ENCODE results near the gene GPR176. TPM values are rescaled to one million over a fixed set of nuclear protein-coding genes. Genes with fewer than 3 reads are reported as not detected.
"Not testable (repeated sequence)": the region's sequence is repeated elsewhere in the genome, so short reads cannot be mapped to it uniquely, and the experiment has no call there.

GPR176 gene
- total RNA-seq, 2 experiments from 2014 or later = 0.09 to 0.14 TPM

DNA sequence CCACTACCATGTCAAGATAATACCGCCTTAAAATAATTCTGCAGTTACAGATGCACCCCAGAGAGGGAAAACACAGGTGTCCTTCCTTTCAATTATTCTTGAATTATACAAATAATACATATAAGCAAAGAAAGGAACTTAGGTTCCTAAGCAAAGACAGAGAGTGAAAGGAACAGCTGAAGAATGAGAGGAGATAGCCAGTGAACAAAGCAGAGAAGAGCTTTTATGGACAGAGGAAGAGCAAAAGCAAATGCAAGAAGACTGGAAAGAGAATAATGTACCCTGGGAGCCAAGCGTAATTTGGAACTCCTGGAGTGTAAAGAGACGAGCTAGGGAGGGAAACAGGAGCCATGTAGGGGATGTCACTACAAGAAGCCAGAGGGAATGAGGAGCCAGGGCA lies 21.7 kb downstream of the GPR176 start:
- no peaks in the 10 kb centered on the region for H3K4me1 Mint-ChIP-seq
- H3K27me3 Mint-ChIP-seq = peaks cover 38% of the 10 kb centered on the region
- H3K27ac Mint-ChIP-seq = no peak overlapping the region
- DNase-seq (no peak), ATAC-seq (ENCODE audit: low read depth) (no peak)
- H3K4me3 Mint-ChIP-seq = no peak overlapping the region
- H3K9me3 Mint-ChIP-seq = no peaks in the 10 kb centered on the region
- POLR2A ChIA-PET = no interaction called here
- no peaks in the 10 kb centered on the region for H3K36me3 Mint-ChIP-seq

DNA sequence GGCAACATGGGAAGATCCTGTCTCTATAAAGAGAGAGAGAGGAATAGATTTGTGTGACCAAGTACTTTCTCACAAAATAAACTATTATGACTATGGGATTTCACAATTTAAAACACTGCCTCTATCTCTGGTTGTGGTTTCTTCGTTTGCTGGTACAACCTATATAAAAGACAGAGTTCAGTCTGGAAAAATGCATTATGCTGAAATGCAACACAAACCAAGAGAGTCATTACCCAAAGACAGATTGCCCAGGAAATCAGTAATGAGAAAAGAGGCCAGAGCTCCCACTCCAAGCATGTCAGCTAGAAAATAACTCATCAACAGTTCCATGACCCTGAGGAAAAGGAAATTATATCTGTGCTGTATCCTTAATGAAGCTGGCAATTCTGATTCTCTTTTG lies 23.2 kb downstream of the GPR176 start:
- POLR2A ChIA-PET = no interaction called here
- DNase-seq (no peak), ATAC-seq (ENCODE audit: low read depth) (no peak)
- Mint-ChIP-seq H3K27ac (no peak overlapping the region), H3K27me3 (peaks cover 40% of the 10 kb centered on the region), H3K4me1 (no peaks in the 10 kb centered on the region), H3K4me3 (no peak overlapping the region), H3K9me3 (no peaks in the 10 kb centered on the region), H3K36me3 (no peaks in the 10 kb centered on the region)

DNA sequence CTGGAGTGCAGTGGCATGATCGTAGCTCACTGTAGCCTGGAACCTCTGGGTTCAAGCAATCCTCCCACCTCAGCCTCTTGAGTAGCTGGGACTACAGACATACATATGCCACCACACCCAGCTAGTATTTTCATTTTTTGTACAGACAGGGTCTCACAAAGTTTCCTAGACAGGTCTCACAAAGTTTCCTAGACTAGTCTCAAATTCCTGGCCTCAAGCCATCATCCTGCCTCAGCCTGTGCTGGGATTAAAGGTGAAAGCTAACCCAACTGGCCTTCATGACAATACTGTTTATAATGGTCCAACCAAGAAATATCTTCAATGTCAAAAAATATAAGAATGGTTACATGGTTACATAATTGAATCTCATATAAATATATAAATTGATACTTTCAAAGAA lies 24.0 kb downstream of the GPR176 start:
- Mint-ChIP-seq H3K9me3 (no peaks in the 10 kb centered on the region), H3K4me1 (no peaks in the 10 kb centered on the region), H3K36me3 (no peaks in the 10 kb centered on the region), H3K27ac (no peak overlapping the region), H3K27me3 (peaks cover 36% of the 10 kb centered on the region), H3K4me3 (no peak overlapping the region)
- POLR2A ChIA-PET = no interaction called here
- DNase-seq (no peak), ATAC-seq (ENCODE audit: low read depth) (no peak)

DNA sequence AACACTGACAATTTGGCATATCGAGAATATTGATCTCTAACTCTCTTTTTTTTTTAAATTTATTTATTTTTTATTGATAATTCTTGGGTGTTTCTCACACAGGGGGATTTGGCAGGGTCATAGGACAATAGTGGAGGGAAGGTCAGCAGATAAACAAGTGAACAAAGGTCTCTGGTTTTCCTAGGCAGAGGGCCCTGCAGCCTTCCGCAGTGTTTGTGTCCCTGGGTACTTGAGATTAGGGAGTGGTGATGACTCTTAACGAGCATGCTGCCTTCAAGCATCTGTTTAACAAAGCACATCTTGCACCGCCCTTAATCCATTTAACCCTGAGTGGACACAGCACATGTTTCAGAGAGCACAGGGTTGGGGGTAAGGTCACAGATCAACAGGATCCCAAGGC lies 27.0 kb downstream of the GPR176 start:
- H3K4me1 Mint-ChIP-seq; H3K27ac Mint-ChIP-seq; POLR2A ChIA-PET; H3K27me3 Mint-ChIP-seq; H3K9me3 Mint-ChIP-seq; DNase-seq; ATAC-seq (ENCODE audit: low read depth); H3K4me3 Mint-ChIP-seq; H3K36me3 Mint-ChIP-seq: not testable (repeated sequence)

DNA sequence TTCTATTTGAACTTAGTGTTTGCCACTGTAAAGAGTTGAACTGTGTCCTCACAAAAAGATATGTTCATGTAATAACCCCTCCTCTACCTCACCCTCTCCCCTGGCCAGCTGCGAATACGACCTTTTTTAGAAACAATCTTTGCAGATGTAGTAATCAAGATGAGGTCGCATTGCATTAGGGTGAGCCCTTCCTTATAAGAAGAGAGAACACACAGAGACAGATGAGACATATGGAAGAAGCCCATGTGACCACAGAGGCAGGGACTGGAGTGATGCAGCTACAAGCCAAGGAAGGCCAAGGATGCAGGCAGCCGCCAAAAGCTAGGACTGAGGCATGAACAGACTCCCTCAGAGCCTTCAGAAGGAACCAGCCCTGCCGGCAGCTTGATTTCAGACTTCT lies 27.6 kb downstream of the GPR176 start:
- H3K9me3 Mint-ChIP-seq = no peaks in the 10 kb centered on the region
- H3K27me3 Mint-ChIP-seq = peaks cover 6% of the 10 kb centered on the region
- POLR2A ChIA-PET = interaction anchor here (0.6 kb wide), 1 partner anchor 622 kb away, joined by 3 read pairs; no protein-coding TSS in a partner anchor
- H3K36me3 Mint-ChIP-seq = no peaks in the 10 kb centered on the region
- ATAC-seq (ENCODE audit: low read depth) = no peak
- no peak overlapping the region for H3K27ac Mint-ChIP-seq
- H3K4me1 Mint-ChIP-seq = no peaks in the 10 kb centered on the region
- no peak for DNase-seq
- no peak overlapping the region for H3K4me3 Mint-ChIP-seq

DNA sequence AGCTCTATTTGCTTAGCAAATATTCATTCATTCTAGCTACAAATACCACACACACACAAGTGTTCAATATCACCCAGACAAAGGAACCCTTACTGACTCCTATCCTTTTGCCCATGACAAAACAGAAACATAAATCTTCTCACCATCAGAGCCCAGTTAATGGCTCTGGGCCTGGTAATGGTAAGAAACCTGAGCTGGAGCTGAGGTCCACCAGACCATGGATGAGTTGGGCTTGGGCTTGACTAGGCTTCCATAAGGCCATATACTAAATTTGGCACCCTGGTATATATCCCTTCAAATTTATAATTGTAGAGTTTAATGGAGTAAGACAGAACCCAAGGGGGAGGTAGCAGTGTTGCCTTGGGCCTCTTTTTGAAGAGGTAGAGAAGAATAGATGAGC lies 29.4 kb downstream of the GPR176 start:
- H3K4me1 Mint-ChIP-seq = no peaks in the 10 kb centered on the region
- ATAC-seq (ENCODE audit: low read depth) (no peak), DNase-seq (no peak)
- POLR2A ChIA-PET = no interaction called here
- H3K27me3 Mint-ChIP-seq = peaks cover 10% of the 10 kb centered on the region
- H3K9me3 Mint-ChIP-seq = no peaks in the 10 kb centered on the region
- H3K27ac Mint-ChIP-seq = no peak overlapping the region
- H3K4me3 Mint-ChIP-seq = no peak overlapping the region
- no peaks in the 10 kb centered on the region for H3K36me3 Mint-ChIP-seq

DNA sequence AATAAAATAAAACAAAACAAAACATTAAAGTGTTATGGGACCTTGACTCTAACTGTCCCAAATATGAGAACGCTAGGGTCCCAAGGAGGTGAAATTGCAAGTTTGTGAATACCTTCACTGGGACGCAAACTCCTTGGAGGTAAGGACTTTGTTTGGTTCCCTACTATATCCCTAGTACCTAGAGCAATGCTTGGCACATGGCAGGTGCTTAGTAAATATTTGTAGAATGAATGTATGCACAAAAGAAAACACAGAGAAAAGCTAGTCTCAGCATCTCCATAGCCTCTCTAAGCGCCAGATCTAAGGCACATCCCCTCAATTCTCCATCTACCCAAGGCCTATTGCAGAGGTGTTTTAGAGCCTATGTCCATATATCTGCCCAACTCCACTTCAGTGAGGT lies 30.5 kb downstream of the GPR176 start:
- no peak overlapping the region for H3K27ac Mint-ChIP-seq
- no peak for ATAC-seq (ENCODE audit: low read depth)
- no peak overlapping the region for H3K4me3 Mint-ChIP-seq
- H3K9me3 Mint-ChIP-seq = no peaks in the 10 kb centered on the region
- H3K27me3 Mint-ChIP-seq = peaks cover 17% of the 10 kb centered on the region
- no peaks in the 10 kb centered on the region for H3K4me1 Mint-ChIP-seq
- POLR2A ChIA-PET = no interaction called here
- H3K36me3 Mint-ChIP-seq = no peaks in the 10 kb centered on the region
- DNase-seq = no peak

DNA sequence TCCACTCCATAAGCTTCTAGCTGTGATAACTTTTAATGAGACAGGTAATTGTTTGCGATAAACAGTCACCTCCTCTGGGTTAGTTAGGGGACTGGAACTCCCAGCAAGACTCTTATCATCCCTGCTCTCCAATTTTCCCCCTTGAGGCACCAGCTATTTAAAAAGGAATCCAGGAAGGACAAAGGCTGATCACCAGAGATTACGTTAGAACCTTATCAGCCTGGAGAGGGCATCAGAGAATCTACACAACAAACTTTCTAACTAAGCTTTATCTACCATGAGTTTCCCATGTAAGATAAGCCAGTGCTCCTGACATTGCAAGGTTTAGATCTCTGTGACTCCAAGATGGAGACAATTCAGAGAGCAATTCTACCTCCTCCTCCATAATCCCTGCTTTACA lies 31.3 kb downstream of the GPR176 start:
- Mint-ChIP-seq H3K4me3 (no peak overlapping the region), H3K4me1 (no peaks in the 10 kb centered on the region), H3K27me3 (peaks cover 22% of the 10 kb centered on the region), H3K9me3 (no peaks in the 10 kb centered on the region), H3K36me3 (no peaks in the 10 kb centered on the region), H3K27ac (no peak overlapping the region)
- ATAC-seq (ENCODE audit: low read depth) (no peak), DNase-seq (no peak)
- POLR2A ChIA-PET = no interaction called here

DNA sequence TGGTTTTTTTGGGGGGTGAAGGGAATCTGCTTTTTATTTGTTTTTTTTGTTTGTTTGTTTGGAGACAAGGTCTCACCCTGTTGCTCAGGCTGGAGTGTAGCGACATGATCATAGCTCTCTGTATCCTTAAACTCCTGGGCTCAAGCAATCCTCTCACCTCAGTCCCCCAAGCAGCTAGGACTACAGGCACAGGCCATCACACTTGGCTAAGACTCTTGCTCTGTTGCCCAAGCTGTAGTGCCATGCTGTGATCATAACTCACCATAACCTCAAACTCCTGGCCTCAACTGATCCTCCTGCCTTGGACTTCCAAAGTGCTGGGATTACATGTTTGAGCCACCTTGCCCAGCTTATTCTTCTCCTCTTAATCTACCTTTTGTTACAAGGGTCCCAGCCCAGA lies 31.8 kb downstream of the GPR176 start:
- POLR2A ChIA-PET = no interaction called here
- no peak overlapping the region for H3K4me3 Mint-ChIP-seq

DNA sequence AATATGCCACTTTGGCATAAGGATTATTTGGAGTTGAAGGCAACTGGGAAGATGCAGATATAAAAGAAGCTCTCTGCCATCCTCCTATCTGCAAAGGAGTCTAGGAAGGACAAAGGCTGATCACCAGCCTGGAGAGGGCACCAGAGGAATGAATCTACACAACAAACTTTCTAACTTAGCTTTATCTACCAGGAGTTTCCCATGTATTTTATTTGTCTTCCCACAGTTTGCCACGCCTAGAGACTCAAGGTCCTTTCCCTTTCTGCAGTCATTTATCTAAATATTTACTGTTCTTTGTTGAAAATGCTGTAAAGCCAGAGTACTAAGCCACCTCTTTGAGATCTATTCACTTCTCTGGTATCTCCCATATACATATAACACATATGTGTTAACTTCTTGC lies 32.2 kb downstream of the GPR176 start:
- H3K9me3 Mint-ChIP-seq = no peaks in the 10 kb centered on the region
- POLR2A ChIA-PET = interaction anchor here (0.6 kb wide), 1 partner anchor 144 kb away, joined by 4 read pairs; no protein-coding TSS in a partner anchor
- DNase-seq = no peak
- H3K27me3 Mint-ChIP-seq = peaks cover 27% of the 10 kb centered on the region
- no peak for ATAC-seq (ENCODE audit: low read depth)
- H3K27ac Mint-ChIP-seq = no peak overlapping the region
- H3K4me3 Mint-ChIP-seq = no peak overlapping the region
- no peaks in the 10 kb centered on the region for H3K36me3 Mint-ChIP-seq
- H3K4me1 Mint-ChIP-seq = no peaks in the 10 kb centered on the region

More for the DNA sequence above, 31.8 kb downstream of the GPR176 start:
- H3K36me3 Mint-ChIP-seq = no peaks in the 10 kb centered on the region
- no peak overlapping the region for H3K27ac Mint-ChIP-seq
- H3K9me3 Mint-ChIP-seq = no peaks in the 10 kb centered on the region
- H3K27me3 Mint-ChIP-seq = peaks cover 27% of the 10 kb centered on the region
- H3K4me1 Mint-ChIP-seq = no peaks in the 10 kb centered on the region
- no peak for ATAC-seq (ENCODE audit: low read depth)
- no peak for DNase-seq

DNA sequence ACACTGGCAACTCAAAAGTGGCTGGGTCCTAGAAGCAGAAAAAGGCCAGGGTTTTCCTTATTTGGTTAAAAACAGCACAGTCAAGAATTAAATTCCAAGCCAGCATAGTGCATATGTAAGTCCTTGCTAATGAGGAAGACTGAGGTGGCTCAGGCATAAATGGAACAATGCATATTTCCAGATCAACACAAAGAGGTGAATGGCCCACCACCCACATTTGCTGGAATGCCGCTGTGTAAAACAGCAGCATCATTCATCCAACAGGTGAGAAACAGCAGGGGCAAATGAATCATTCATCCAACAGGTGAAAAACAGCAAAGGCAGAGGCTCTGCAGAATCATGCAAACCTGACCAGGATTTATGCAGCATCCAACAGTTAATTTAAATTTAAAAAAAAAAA lies 32.9 kb downstream of the GPR176 start:
- Mint-ChIP-seq H3K4me1 (no peaks in the 10 kb centered on the region), H3K36me3 (no peaks in the 10 kb centered on the region), H3K9me3 (no peaks in the 10 kb centered on the region), H3K27ac (no peak overlapping the region), H3K4me3 (no peak overlapping the region), H3K27me3 (peaks cover 25% of the 10 kb centered on the region)
- ATAC-seq (ENCODE audit: low read depth) = no peak
- POLR2A ChIA-PET = interaction anchor here (0.6 kb wide), 1 partner anchor 143 kb away, joined by 4 read pairs; no protein-coding TSS in a partner anchor
- no peak for DNase-seq

DNA sequence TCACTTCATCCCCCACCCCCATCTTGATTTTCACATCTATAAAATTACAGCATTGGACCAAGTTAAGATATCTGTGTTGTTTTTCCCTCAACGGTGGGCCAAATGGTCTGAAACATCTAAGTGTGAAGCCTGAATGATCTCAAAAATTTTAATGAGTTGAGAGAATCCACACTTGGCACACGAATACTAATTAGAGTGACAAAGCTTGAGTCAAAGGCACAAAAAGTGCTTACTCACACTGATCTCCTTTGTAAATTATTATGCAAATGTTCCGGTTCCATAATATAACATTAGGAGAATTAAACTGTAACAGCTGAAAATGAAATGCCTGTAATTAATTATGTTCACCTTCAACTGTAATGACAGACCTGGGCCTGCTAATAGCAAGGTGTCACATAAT lies 33.6 kb downstream of the GPR176 start:
- Mint-ChIP-seq H3K27ac (no peak overlapping the region), H3K4me3 (no peak overlapping the region), H3K4me1 (no peaks in the 10 kb centered on the region), H3K9me3 (no peaks in the 10 kb centered on the region), H3K27me3 (peaks cover 25% of the 10 kb centered on the region), H3K36me3 (no peaks in the 10 kb centered on the region)
- POLR2A ChIA-PET = no interaction called here
- ATAC-seq (ENCODE audit: low read depth) = no peak
- no peak for DNase-seq

DNA sequence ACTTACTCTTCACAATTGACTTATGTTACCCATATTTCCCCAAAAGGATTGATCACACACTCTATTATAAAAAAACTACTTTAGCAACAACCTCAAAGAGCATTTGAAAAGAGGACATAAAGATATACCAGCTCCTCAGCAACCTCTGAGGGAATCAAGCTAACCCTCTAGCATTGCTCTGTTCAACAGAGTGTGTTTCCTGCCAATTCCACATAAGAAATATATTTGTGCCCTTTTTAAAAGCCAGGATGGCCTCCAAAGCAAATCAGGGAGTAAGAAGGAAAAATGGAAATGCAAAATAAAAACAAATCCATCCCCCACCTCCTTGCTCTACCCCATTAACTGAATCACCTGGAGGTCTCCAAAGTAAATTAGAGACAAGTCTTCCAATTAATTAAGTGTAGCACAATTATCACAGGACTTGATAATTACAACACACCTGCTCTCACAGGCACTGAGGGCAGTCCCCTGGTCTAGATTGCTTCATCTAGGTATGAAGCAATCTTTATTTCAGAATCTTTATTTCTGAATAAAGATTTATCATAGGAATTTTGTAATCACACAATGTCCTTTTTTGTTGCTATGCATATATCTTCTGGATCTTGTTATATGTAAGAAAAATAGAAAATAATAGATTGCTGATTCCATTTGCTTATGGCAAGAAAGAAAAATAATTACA lies 34.8 kb downstream of the GPR176 start:
- no peaks in the 10 kb centered on the region for H3K36me3 Mint-ChIP-seq
- DNase-seq (no peak), ATAC-seq (ENCODE audit: low read depth) (no peak)
- no peak overlapping the region for H3K27ac Mint-ChIP-seq
- H3K27me3 Mint-ChIP-seq = peaks cover 25% of the 10 kb centered on the region
- no peaks in the 10 kb centered on the region for H3K9me3 Mint-ChIP-seq
- no peak overlapping the region for H3K4me3 Mint-ChIP-seq
- POLR2A ChIA-PET = no interaction called here
- H3K4me1 Mint-ChIP-seq = no peaks in the 10 kb centered on the region

DNA sequence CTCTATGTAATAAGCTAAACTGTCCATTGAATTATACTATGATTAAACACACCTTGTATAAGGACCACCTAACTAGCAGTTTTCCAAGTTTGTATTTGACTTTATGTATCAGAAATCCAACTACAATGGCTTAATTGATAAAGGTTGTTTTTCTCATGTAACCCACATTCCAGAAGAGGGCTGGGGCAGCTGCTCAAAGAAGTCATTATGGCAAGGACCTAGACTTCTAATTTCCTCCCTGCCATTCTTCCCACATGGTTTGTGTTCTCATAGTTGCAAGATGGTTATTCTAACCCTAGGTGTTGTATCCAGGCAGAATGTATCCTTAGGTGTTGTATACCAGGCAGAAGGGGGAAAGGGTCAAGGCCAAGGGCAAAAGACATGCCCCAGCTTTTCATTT lies 35.7 kb downstream of the GPR176 start:
- peaks cover 25% of the 10 kb centered on the region for H3K27me3 Mint-ChIP-seq
- H3K27ac Mint-ChIP-seq = no peak overlapping the region
- no peak overlapping the region for H3K4me3 Mint-ChIP-seq
- ATAC-seq (ENCODE audit: low read depth) = no peak
- POLR2A ChIA-PET = no interaction called here
- no peaks in the 10 kb centered on the region for H3K36me3 Mint-ChIP-seq
- no peak for DNase-seq
- no peaks in the 10 kb centered on the region for H3K9me3 Mint-ChIP-seq
- no peaks in the 10 kb centered on the region for H3K4me1 Mint-ChIP-seq

DNA sequence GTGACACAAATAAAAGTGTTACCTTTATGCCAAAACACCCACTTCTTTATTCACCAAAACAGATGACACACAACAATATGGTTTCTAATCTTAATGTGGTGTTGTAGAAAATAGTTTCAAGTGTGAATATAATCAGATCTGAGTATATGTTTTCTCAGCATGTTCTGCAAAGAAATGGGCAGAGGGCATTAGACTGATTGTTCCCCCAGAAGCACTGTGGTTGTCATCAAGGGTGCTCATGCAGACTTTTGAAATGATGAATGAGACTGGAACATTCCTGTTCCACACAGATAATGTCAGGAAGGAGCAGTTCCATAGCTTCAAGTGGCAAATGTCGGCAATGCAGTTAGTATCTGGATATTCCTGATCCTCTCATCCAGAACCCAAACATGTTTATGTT lies 37.5 kb downstream of the GPR176 start:
- H3K4me1 Mint-ChIP-seq = no peaks in the 10 kb centered on the region
- H3K27me3 Mint-ChIP-seq = peaks cover 27% of the 10 kb centered on the region
- H3K27ac Mint-ChIP-seq = no peak overlapping the region
- ATAC-seq (ENCODE audit: low read depth) (no peak), DNase-seq (no peak)
- POLR2A ChIA-PET = no interaction called here
- H3K36me3 Mint-ChIP-seq = no peaks in the 10 kb centered on the region
- H3K9me3 Mint-ChIP-seq = no peaks in the 10 kb centered on the region
- no peak overlapping the region for H3K4me3 Mint-ChIP-seq

Measured in activated naive CD8-positive, alpha-beta T cell treated with anti-CD3 and anti-CD28 coated beads, Interleukin-2, amount 10 ng/mL, durations not matched to agents 7 days and 5 days (primary cell).